ENCODE data around the gene TXN2. TPM values are rescaled to one million over a fixed set of nuclear protein-coding genes. Genes with fewer than 3 reads are reported as not detected.

Gene TXN2
- total and polyA plus RNA-seq, 3 donors from 2014 or later: 92.4 to 141 (median 95.6) TPM

DNA sequence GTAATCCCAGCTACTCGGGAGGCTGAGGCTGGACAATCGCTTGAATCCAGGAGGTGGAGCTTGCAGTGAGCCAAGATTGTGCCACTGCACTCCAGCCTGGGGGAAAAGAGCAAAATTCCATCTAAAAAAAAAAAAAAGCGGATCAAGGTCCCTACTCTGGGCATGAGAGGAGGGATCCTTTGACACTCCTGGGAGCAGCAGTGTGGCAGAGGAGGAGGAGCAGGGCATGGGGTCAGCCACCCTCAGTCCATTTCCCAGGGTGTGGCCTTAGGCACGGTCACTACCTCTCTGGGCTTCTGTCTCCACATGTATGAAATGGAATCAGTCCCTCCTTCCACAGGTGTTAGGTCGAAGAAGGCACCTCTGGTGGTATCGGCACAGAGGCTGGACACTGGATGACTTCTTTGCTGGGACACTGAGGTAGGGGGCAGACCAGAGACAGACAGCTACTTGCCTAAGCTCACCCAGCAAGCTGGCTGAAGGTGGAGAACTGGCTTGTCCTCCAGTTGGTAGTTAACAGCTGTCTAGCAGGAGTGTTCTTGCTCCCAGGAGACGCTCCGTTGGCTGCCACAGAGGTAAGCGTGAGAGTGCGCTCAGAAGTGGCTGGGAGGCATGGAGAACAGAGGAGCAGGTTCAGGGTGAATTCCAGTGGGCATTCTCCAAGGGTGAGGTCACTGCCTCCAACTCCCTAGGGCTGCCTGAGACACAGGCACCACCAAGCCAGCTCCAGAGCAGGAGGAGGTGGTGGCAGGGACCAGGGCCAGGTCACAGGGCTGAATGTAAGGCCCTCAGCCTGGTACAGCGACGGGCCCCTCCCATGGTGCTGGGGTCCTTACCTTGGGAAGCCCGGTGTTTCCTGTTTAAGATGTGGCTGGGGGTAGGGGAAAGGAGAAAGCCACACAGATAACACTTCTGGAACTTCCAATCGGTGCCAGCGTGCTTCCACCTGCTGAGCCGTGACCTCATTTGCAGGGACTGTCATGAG is 19.5 kb downstream of the TXN2 start:
- TF ChIP-seq, protein P1, sequence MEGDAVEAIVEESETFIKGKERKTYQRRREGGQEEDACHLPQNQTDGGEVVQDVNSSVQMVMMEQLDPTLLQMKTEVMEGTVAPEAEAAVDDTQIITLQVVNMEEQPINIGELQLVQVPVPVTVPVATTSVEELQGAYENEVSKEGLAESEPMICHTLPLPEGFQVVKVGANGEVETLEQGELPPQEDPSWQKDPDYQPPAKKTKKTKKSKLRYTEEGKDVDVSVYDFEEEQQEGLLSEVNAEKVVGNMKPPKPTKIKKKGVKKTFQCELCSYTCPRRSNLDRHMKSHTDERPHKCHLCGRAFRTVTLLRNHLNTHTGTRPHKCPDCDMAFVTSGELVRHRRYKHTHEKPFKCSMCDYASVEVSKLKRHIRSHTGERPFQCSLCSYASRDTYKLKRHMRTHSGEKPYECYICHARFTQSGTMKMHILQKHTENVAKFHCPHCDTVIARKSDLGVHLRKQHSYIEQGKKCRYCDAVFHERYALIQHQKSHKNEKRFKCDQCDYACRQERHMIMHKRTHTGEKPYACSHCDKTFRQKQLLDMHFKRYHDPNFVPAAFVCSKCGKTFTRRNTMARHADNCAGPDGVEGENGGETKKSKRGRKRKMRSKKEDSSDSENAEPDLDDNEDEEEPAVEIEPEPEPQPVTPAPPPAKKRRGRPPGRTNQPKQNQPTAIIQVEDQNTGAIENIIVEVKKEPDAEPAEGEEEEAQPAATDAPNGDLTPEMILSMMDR (IDR thresholded peaks at IDR 0.05): no peak
- TF ChIP-seq POLR2A (IDR thresholded peaks at IDR 0.05): no peak
- peak; percentile 38 for DNase-seq
- intact Hi-C loops (cut with DNase I; ENCODE audit: low total_unique reads): no loop called here
- Histone ChIP-seq H3K4me3 (no peak overlapping the region), H3K36me3 (ENCODE audit: low read depth, missing control alignments) (no peaks in the 10 kb centered on the region), H3K27me3 (no peaks in the 10 kb centered on the region), H3K9me3 (no peaks in the 10 kb centered on the region), H3K4me1 (peaks cover 19% of the 10 kb centered on the region), H3K27ac (no peak overlapping the region)
- WGBS, 2 donors: 71 to 76% methylated on average over 12 to 16 of the region's 16 CpGs

DNA sequence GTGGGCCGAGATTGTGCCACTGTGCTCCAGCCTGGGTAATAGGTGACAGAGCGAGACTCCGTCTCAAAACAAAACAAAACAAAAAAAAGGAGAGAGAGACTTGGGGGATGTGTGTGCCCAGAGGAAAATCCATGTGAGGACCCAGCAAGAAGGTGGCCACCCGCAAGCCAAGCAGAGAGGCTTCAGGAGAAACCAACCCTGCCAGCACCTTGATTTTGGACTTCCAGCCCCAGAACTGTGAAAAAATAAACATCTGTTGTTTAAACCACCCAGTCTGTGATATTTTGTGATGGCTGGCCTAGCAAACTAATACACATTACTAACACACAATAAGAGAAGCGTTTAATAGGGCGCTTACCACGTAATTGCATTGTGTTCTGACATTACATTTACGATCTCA is 21.2 kb downstream of the TXN2 start:
- Histone ChIP-seq H3K27me3 (no peaks in the 10 kb centered on the region), H3K27ac (no peak overlapping the region), H3K4me1 (peaks cover 20% of the 10 kb centered on the region), H3K4me3 (no peak overlapping the region), H3K9me3 (no peaks in the 10 kb centered on the region), H3K36me3 (ENCODE audit: low read depth, missing control alignments) (no peaks in the 10 kb centered on the region)
- DNase-seq: no peak
- 95 to 96% methylated on average over 8 of the region's 8 CpGs for WGBS, 2 donors
- TF ChIP-seq POLR2A (IDR thresholded peaks at IDR 0.05): no peak
- TF ChIP-seq, protein P1 (IDR thresholded peaks at IDR 0.05): no peak
- intact Hi-C loops (cut with DNase I; ENCODE audit: low total_unique reads): no loop called here

GRCh38 chr22:36457688-36458450 is 23.6 kb downstream of the TXN2 start:
- Histone ChIP-seq H3K4me1 (peaks cover 17% of the 10 kb centered on the region), H3K9me3 (no peaks in the 10 kb centered on the region), H3K36me3 (ENCODE audit: low read depth, missing control alignments) (no peaks in the 10 kb centered on the region), H3K4me3 (no peak overlapping the region), H3K27me3 (no peaks in the 10 kb centered on the region), H3K27ac (peak overlapping the region in 1 of 2 donors; percentile 71)
- DNase-seq: no peak
- intact Hi-C loops (cut with DNase I; ENCODE audit: low total_unique reads): loop anchor here (10.0 kb wide), 1 partner anchor 73 kb away; the partner anchor contains the start of gene MYH9
- TF ChIP-seq, protein P1 (IDR thresholded peaks at IDR 0.05): no peak
- TF ChIP-seq POLR2A (IDR thresholded peaks at IDR 0.05): no peak
- 62 to 78% methylated on average over 11 to 14 of the region's 14 CpGs for WGBS, 2 donors

GRCh38 chr22:36456464-36456845 is 25.0 kb downstream of the TXN2 start:
- Histone ChIP-seq H3K36me3 (ENCODE audit: low read depth, missing control alignments) (no peaks in the 10 kb centered on the region), H3K9me3 (no peaks in the 10 kb centered on the region), H3K4me3 (no peak overlapping the region), H3K27ac (no peak overlapping the region), H3K4me1 (peaks cover 17% of the 10 kb centered on the region), H3K27me3 (no peaks in the 10 kb centered on the region)
- WGBS, 2 donors: 80 to 84% methylated on average over 12 of the region's 12 CpGs
- intact Hi-C loops (cut with DNase I; ENCODE audit: low total_unique reads): loop anchor here (10.0 kb wide), 1 partner anchor 72 kb away; the partner anchor contains the start of gene MYH9
- no peak for TF ChIP-seq POLR2A (IDR thresholded peaks at IDR 0.05)
- TF ChIP-seq, protein P1 (IDR thresholded peaks at IDR 0.05): no peak
- no peak for DNase-seq
